HUES64 (cell line): ENCODE data around the gene CSKMT.
"Not testable (repeated sequence)": the region's sequence is repeated elsewhere in the genome, so short reads cannot be mapped to it uniquely, and the experiment has no call there.

Source experiments
- H3K27ac ChIP-seq: 2 replicates; pipeline ENCODE4 v1.7.0; 2013; ENCODE audit warnings: low read depth, low read length, inconsistent platforms
- H3K27me3 ChIP-seq: 2 replicates; pipeline ENCODE4 v1.6.1; 2013; ENCODE audit warnings: mild to moderate bottlenecking, low read length; ENCODE audit not compliant: insufficient read depth
- H3K36me3 ChIP-seq: 2 replicates; pipeline ENCODE4 v1.6.1; 2013; ENCODE audit warnings: mild to moderate bottlenecking, low read length; ENCODE audit not compliant: insufficient read depth
- H3K4me1 ChIP-seq: 2 replicates; pipeline ENCODE4 v1.6.1; 2013; ENCODE audit warnings: mild to moderate bottlenecking, low read length, moderate library complexity; ENCODE audit not compliant: insufficient read depth
- H3K4me3 ChIP-seq: 2 replicates; pipeline ENCODE4 v1.5.1; 2013; ENCODE audit warnings: mild to moderate bottlenecking, low read length, moderate library complexity
- H3K9ac ChIP-seq: 2 replicates; pipeline ENCODE4 v1.6.1; 2013; ENCODE audit warnings: mild to moderate bottlenecking, low read depth, low read length
- H3K9me3 ChIP-seq: 2 replicates; pipeline ENCODE4 v1.6.1; 2013; ENCODE audit warnings: low read depth, low read length; ENCODE audit not compliant: insufficient read depth
- WGBS: fragments of 150-250, 120-280 bp; methylation state at CpG from one replicate; pipeline ENCODE4 v1.1.7; 2013; ENCODE audit warnings: missing lambda C conversion rate; 5-methylcytosine and 5-hydroxymethylcytosine counted together

The CSKMT gene

GRCh38 chr11:62694455-62695167, 29.5 kb downstream of the CSKMT start:
- Histone ChIP-seq H3K4me3 (no peak overlapping the region), H3K27me3 (no peaks in the 10 kb centered on the region), H3K9ac (no peak overlapping the region), H3K4me1 (no peaks in the 10 kb centered on the region), H3K36me3 (peaks cover 47% of the 10 kb centered on the region), H3K27ac (no peak overlapping the region), H3K9me3 (no peaks in the 10 kb centered on the region)
- 72% methylated on average over 14 of the region's 14 CpGs for whole genome bisulfite sequencing

GRCh38 chr11:62702246-62702645, 37.1 kb downstream of the CSKMT start:
- no peak overlapping the region for H3K27ac ChIP-seq
- WGBS = 96% methylated on average over 8 of the region's 11 CpGs
- peaks cover 30% of the 10 kb centered on the region for H3K36me3 ChIP-seq
- H3K4me3 ChIP-seq = no peak overlapping the region
- H3K27me3 ChIP-seq = no peaks in the 10 kb centered on the region
- H3K9me3 ChIP-seq = no peaks in the 10 kb centered on the region
- no peak overlapping the region for H3K9ac ChIP-seq
- H3K4me1 ChIP-seq = peaks cover 5% of the 10 kb centered on the region; the same call in 1 of the 2 replicates

GRCh38 chr11:62703921-62704320, 38.8 kb downstream of the CSKMT start:
- WGBS = 96% methylated on average over 4 of the region's 4 CpGs
- H3K9ac ChIP-seq, H3K27ac ChIP-seq, H3K27me3 ChIP-seq, H3K9me3 ChIP-seq, H3K4me3 ChIP-seq: not testable (repeated sequence)
- H3K4me1 ChIP-seq = peaks cover 13% of the 10 kb centered on the region; the same call in 1 of the 2 replicates
- H3K36me3 ChIP-seq = peaks cover 27% of the 10 kb centered on the region

- no peaks in the 10 kb centered on the region for H3K9me3 ChIP-seq
- H3K4me1 ChIP-seq = peaks cover 21% of the 10 kb centered on the region
- peak overlapping the region; percentile 81 for H3K4me3 ChIP-seq
- peak overlapping the region; percentile 33; the same call in 1 of the 2 replicates for H3K27ac ChIP-seq
- peaks cover 27% of the 10 kb centered on the region for H3K36me3 ChIP-seq
- H3K9ac ChIP-seq = peak overlapping the region; percentile 80
- 81% methylated on average over 7 of the region's 7 CpGs for WGBS
- no peaks in the 10 kb centered on the region for H3K27me3 ChIP-seq
Observed at GRCh38 chr11:62705413-62705812, 40.3 kb downstream of the CSKMT start.

GRCh38 chr11:62705880-62706849, 41.1 kb downstream of the CSKMT start:
- Histone ChIP-seq H3K4me1 (peaks cover 21% of the 10 kb centered on the region), H3K27ac (peak overlapping the region; percentile 80), H3K9me3 (no peaks in the 10 kb centered on the region), H3K27me3 (no peaks in the 10 kb centered on the region), H3K36me3 (peaks cover 26% of the 10 kb centered on the region), H3K4me3 (peak overlapping the region; percentile 81), H3K9ac (peak overlapping the region; percentile 80)
- WGBS = 1% methylated on average over 73 of the region's 73 CpGs

GRCh38 chr11:62706850-62707247, 41.7 kb downstream of the CSKMT start:
- Histone ChIP-seq H3K4me3 (peak overlapping the region; percentile 81), H3K27me3 (no peaks in the 10 kb centered on the region), H3K9ac (peak overlapping the region; percentile 77), H3K4me1 (peaks cover 21% of the 10 kb centered on the region), H3K36me3 (peaks cover 26% of the 10 kb centered on the region), H3K9me3 (no peaks in the 10 kb centered on the region), H3K27ac (peak overlapping the region; percentile 80; the same call in 1 of the 2 replicates)
- WGBS = 8% methylated on average over 8 of the region's 8 CpGs

- H3K4me1 ChIP-seq = peaks cover 21% of the 10 kb centered on the region
- H3K27ac ChIP-seq = peak within 1 kb of the TSS; percentile 80; the same call in 1 of the 2 replicates
- no peaks in the 10 kb centered on the region for H3K27me3 ChIP-seq
- H3K36me3 ChIP-seq = peaks cover 28% of the 10 kb centered on the region
- H3K9me3 ChIP-seq = no peaks in the 10 kb centered on the region
- peak within 1 kb of the TSS; percentile 82 for H3K4me3 ChIP-seq
- H3K9ac ChIP-seq = peak within 1 kb of the TSS; percentile 77
- 3% methylated on average over 9 of the region's 10 CpGs for WGBS
Observed at GRCh38 chr11:62707277-62707861, 42.3 kb downstream of the CSKMT start, which contains the start of the genes BSCL2 and GNG3. TSS of gene BSCL2 (minus strand) at chr11:62707424. CDS start at chr11:62707195, 229 bp downstream. TSS of gene GNG3 (plus strand) at chr11:62707676. CDS start at chr11:62708296, 620 bp downstream.

GRCh38 chr11:62708392-62708791, 43.3 kb downstream of the CSKMT start:
- H3K27ac ChIP-seq = 0 out of 2 replicates have a peak overlapping the region, but pooled peaks have one; percentile 83
- 80% methylated on average over 5 of the region's 5 CpGs for WGBS
- H3K9ac ChIP-seq = no peak overlapping the region
- H3K9me3 ChIP-seq = no peaks in the 10 kb centered on the region
- H3K4me1 ChIP-seq = peaks cover 21% of the 10 kb centered on the region
- peak overlapping the region; percentile 82 for H3K4me3 ChIP-seq
- peaks cover 37% of the 10 kb centered on the region for H3K36me3 ChIP-seq
- no peaks in the 10 kb centered on the region for H3K27me3 ChIP-seq

- H3K4me1 ChIP-seq = peaks cover 21% of the 10 kb centered on the region
- 17% methylated on average over 7 of the region's 7 CpGs for WGBS
- peak overlapping the region; percentile 82 for H3K4me3 ChIP-seq
- H3K27me3 ChIP-seq = no peaks in the 10 kb centered on the region
- H3K9ac ChIP-seq = peak overlapping the region; percentile 95
- peak overlapping the region; percentile 83 for H3K27ac ChIP-seq
- peaks cover 41% of the 10 kb centered on the region for H3K36me3 ChIP-seq
- no peaks in the 10 kb centered on the region for H3K9me3 ChIP-seq
Observed at GRCh38 chr11:62708793-62709192, 43.7 kb downstream of the CSKMT start.

GRCh38 chr11:62709247-62710000, 44.3 kb downstream of the CSKMT start:
- H3K9ac ChIP-seq = peak overlapping the region; percentile 95
- peaks cover 21% of the 10 kb centered on the region for H3K4me1 ChIP-seq
- peaks cover 47% of the 10 kb centered on the region for H3K36me3 ChIP-seq
- peak overlapping the region; percentile 82 for H3K4me3 ChIP-seq
- 5% methylated on average over 47 of the region's 47 CpGs for WGBS
- H3K27ac ChIP-seq = peak overlapping the region; percentile 99
- no peaks in the 10 kb centered on the region for H3K27me3 ChIP-seq
- H3K9me3 ChIP-seq = no peaks in the 10 kb centered on the region
